Left lung (tissue), 10 donors: ENCODE data around the gene ITIH3. TPM values are rescaled to one million over a fixed set of nuclear protein-coding genes. Genes with fewer than 3 reads are reported as not detected.

ENCODE experiments used
- ATAC-seq: fragments of 200-7000 bp; cut with Tn5 transposase; one replicate; pipeline ENCODE4 v1.9.1; 2020; ENCODE audit warnings: moderate library complexity
- DNase-seq, 4 donors: peaks; one replicate each; pipeline ENCODE4 v3.0.0-alpha.2; 2013 to 2020
- H3K27ac ChIP-seq, 2 donors: fragments of 200-600 bp; sonication (generic) in 1 of 2; one replicate each; pipeline versions ENCODE4 v1.5.0 to v1.8.0; 2020 to 2021
- H3K27me3 ChIP-seq, 2 donors: fragments of 200-600 bp; sonication (generic) in 1 of 2; one replicate each; pipeline versions ENCODE4 v1.5.0 to v1.8.0; 2020 to 2021
- H3K36me3 ChIP-seq, 2 donors: fragments of 200-600 bp; sonication (generic) in 1 of 2; one replicate each; pipeline versions ENCODE4 v1.5.0 to v1.8.0; 2020 to 2021
- H3K4me1 ChIP-seq, 2 donors: fragments of 200-600 bp; one replicate each; pipeline ENCODE4 v1.8.0; 2021
- H3K4me3 ChIP-seq, 2 donors: fragments of 200-600 bp; sonication (generic) in 1 of 2; one replicate each; pipeline versions ENCODE4 v1.5.0 to v1.8.0; 2020 to 2021; ENCODE audit warnings: mild to moderate bottlenecking in 1 of 2
- H3K9me3 ChIP-seq, 2 donors: fragments of 200-600 bp; sonication (generic) in 1 of 2; one replicate each; pipeline versions ENCODE4 v1.5.0 to v1.8.0; 2020 to 2021
- CTCF ChIP-seq, 2 donors: fragments of 200-600 bp; sonication (generic) in 1 of 2; IDR thresholded peaks; one replicate each; pipeline versions ENCODE4 v1.5.0 to v1.8.0; 2021; ENCODE audit warnings: antibody characterized with exemption in 2 of 2
- intact Hi-C, 2 donors: fragments of 100-400 bp; cut with DNase I; formaldehyde crosslinking; loops; one replicate each; pipeline versions ENCODE4 v1.11.2 to v1.14.2; 2022
- polyA plus RNA-seq, 6 donors: library from polyadenylated mRNA; unstranded; fragments of 120-200 nt; gene quantifications; one replicate each; pipeline ENCODE4 v1.2.1, GENCODE V29; 2013; ENCODE audit not compliant: insufficient read length in 6 of 6
- total RNA-seq, 2 donors: library from RNA; stranded (reverse); fragmentation: NEBNext Ultra II Directional; extraction: Animal tissue kit (Norgen Biotek cat#: 25700); gene quantifications; one replicate each; pipeline ENCODE4 v1.2.1, GENCODE V29; 2021
- donor health status: DM: no; HTN: yes; CAD: no.
- donor health status: DM: no; HTN: no; CAD: no.

Gene ITIH3
- total and polyA plus RNA-seq, 8 donors = 1.5 to 5.8 (median 3.4) TPM

- peaks cover 0 to 18% of the 10 kb centered on the region in 2 donors for H3K4me1 ChIP-seq
- no peak for ATAC-seq
Observed at GRCh38 chr3:52839268-52839575, 44.6 kb downstream of the ITIH3 start.

GRCh38 chr3:52839892-52840545, 45.4 kb downstream of the ITIH3 start:
- Histone ChIP-seq H3K27ac (no peak overlapping the region), H3K9me3 (no peaks in the 10 kb centered on the region), H3K4me3 (no peak overlapping the region), H3K36me3 (peaks cover 0 to 70% of the 10 kb centered on the region in 2 donors), H3K27me3 (no peaks in the 10 kb centered on the region), H3K4me1 (peaks cover 4 to 25% of the 10 kb centered on the region in 2 donors)
- intact Hi-C loops = loop anchor here in 1 of 2 donors (10.0 kb wide), 1 partner anchor 235 kb away; no protein-coding TSS in a partner anchor
- DNase-seq = no peak
- TF ChIP-seq CTCF (IDR thresholded peaks at IDR 0.05) = no peak
- no peak for ATAC-seq

More at GRCh38 chr3:52839268-52839575, 44.6 kb downstream of the ITIH3 start:
- H3K9me3 ChIP-seq = no peaks in the 10 kb centered on the region
- H3K27me3 ChIP-seq = no peaks in the 10 kb centered on the region
- H3K36me3 ChIP-seq = peaks cover 0 to 74% of the 10 kb centered on the region in 2 donors
- no peak for TF ChIP-seq CTCF (IDR thresholded peaks at IDR 0.05)
- intact Hi-C loops = no loop called here
- no peak overlapping the region for H3K27ac ChIP-seq
- H3K4me3 ChIP-seq = no peak overlapping the region
- peak in 1 of 4 donors; percentile 25 for DNase-seq

GRCh38 chr3:52841211-52841980, 46.8 kb downstream of the ITIH3 start:
- TF ChIP-seq CTCF (IDR thresholded peaks at IDR 0.05) = no peak
- intact Hi-C loops = loop anchor here in 1 of 2 donors (10.0 kb wide), 1 partner anchor 233 kb away; no protein-coding TSS in a partner anchor
- H3K27me3 ChIP-seq = no peaks in the 10 kb centered on the region
- H3K36me3 ChIP-seq = peaks cover 0 to 56% of the 10 kb centered on the region in 2 donors
- ATAC-seq (no peak), DNase-seq (no peak)
- H3K4me1 ChIP-seq = peaks cover 10 to 37% of the 10 kb centered on the region in 2 donors
- H3K4me3 ChIP-seq = no peak overlapping the region
- no peak overlapping the region for H3K27ac ChIP-seq
- H3K9me3 ChIP-seq = no peaks in the 10 kb centered on the region

GRCh38 chr3:52841981-52842340, 47.4 kb downstream of the ITIH3 start:
- Histone ChIP-seq H3K27ac (no peak overlapping the region), H3K4me1 (peaks cover 10 to 37% of the 10 kb centered on the region in 2 donors), H3K27me3 (no peaks in the 10 kb centered on the region), H3K36me3 (peaks cover 0 to 51% of the 10 kb centered on the region in 2 donors), H3K9me3 (no peaks in the 10 kb centered on the region), H3K4me3 (no peak overlapping the region)
- intact Hi-C loops = loop anchor here in 1 of 2 donors (10.0 kb wide), 1 partner anchor 233 kb away; no protein-coding TSS in a partner anchor
- DNase-seq (no peak), ATAC-seq (no peak)
- TF ChIP-seq CTCF (IDR thresholded peaks at IDR 0.05) = no peak

- H3K9me3 ChIP-seq = no peaks in the 10 kb centered on the region
- peak; percentile 12 for ATAC-seq
- no peak for TF ChIP-seq CTCF (IDR thresholded peaks at IDR 0.05)
- peaks cover 10 to 37% of the 10 kb centered on the region in 2 donors for H3K4me1 ChIP-seq
- no peak overlapping the region for H3K4me3 ChIP-seq
- intact Hi-C loops = loop anchor here in 1 of 2 donors (10.0 kb wide), 1 partner anchor 232 kb away; no protein-coding TSS in a partner anchor
- peak overlapping the region in 1 of 2 donors; percentile 61 for H3K27ac ChIP-seq
- peaks cover 0 to 46% of the 10 kb centered on the region in 2 donors for H3K36me3 ChIP-seq
- no peak for DNase-seq
- H3K27me3 ChIP-seq = no peaks in the 10 kb centered on the region
Observed at GRCh38 chr3:52842424-52842823, 47.8 kb downstream of the ITIH3 start.
